Esophagus squamous epithelium (tissue), 5 donors: Measurements from ENCODE around the gene PKN3. TPM values are rescaled to one million over a fixed set of nuclear protein-coding genes. Genes with fewer than 3 reads are reported as not detected.

Source experiments
- DNase-seq: peaks from one replicate; lab custom pipeline; 2025; lab: John Stamatoyannopoulos, UW
- H3K27ac ChIP-seq, 4 donors: fragments of 200-600 bp; sonication (generic); one replicate each; pipeline ENCODE4 v1.5.1; 2016 to 2019; ENCODE audit warnings: mild to moderate bottlenecking in 1 of 4
- H3K27me3 ChIP-seq, 4 donors: fragments of 200-600 bp; sonication (generic); 1 replicate in 3 of 4; 2 replicates in 1 of 4; pipeline versions ENCODE4 v1.5.1 to v1.6.0; 2017 to 2021; ENCODE audit warnings: antibody characterized with exemption in 1 of 4
- H3K36me3 ChIP-seq, 3 donors: fragments of 200-600 bp; sonication (generic); one replicate each; pipeline ENCODE4 v1.5.1; 2016 to 2019
- H3K4me1 ChIP-seq, 3 donors: fragments of 200-600 bp; sonication (generic); one replicate each; pipeline ENCODE4 v1.5.1; 2017 to 2019
- H3K4me3 ChIP-seq, 4 donors: fragments of 200-600 bp; sonication (generic); 1 replicate in 3 of 4; 2 replicates in 1 of 4; pipeline ENCODE4 v1.5.1; 2016 to 2019; ENCODE audit warnings: mild to moderate bottlenecking in 2 of 4, moderate library complexity in 1 of 4
- H3K9me3 ChIP-seq, 3 donors: fragments of 200-600 bp; sonication (generic); one replicate each; pipeline ENCODE4 v1.5.1; 2016 to 2019
- CTCF ChIP-seq, 6 experiments: fragments of 450-650 bp in 4 of 6; fragments of 200-600 bp in 2 of 6; sonication (generic) in 2 of 6; IDR thresholded peaks; one replicate each; pipeline ENCODE4 v1.5.1; 2016 to 2019; ENCODE audit warnings: antibody characterized with exemption in 6 of 6, mild to moderate bottlenecking in 4 of 6, moderate library complexity in 4 of 6
- POLR2A ChIP-seq, 4 donors: fragments of 450-650 bp; IDR thresholded peaks; one replicate each; pipeline ENCODE4 v1.6.1; 2017; ENCODE audit warnings: antibody characterized with exemption in 4 of 4, mild to moderate bottlenecking in 4 of 4, moderate library complexity in 3 of 4
- WGBS, 2 donors: methylation state at CpG; one replicate each; pipeline ENCODE4 v1.1.5; 2018; 5-methylcytosine and 5-hydroxymethylcytosine counted together
- intact Hi-C: fragments of 100-400 bp; cut with DNase I; formaldehyde crosslinking; loops from one replicate; pipeline ENCODE4 v1.15.0; 2022
- small RNA-seq, 4 donors: library from RNA; depleted of rRNA; stranded (forward); fragments of <200 nt; gene quantifications; one replicate each; pipeline ENCODE3, GENCODE V24; 2016
- total RNA-seq, 4 donors: library from RNA; depleted of rRNA; stranded (reverse); fragments of >200 nt; gene quantifications; one replicate each; pipeline ENCODE4 v1.1.0, GENCODE V29; 2016
- donor health status: DM: yes; HTN: yes; CAD: no.

The PKN3 gene
- total RNA-seq, 4 donors from 2014 or later = 2.3 to 6.2 (median 3.2) TPM

GRCh38 chr9:128762671-128763449 is 60.6 kb downstream of the PKN3 start:
- TF ChIP-seq CTCF (IDR thresholded peaks at IDR 0.05) = no peak
- no peak for TF ChIP-seq POLR2A (IDR thresholded peaks at IDR 0.05)
- no peak overlapping the region for H3K27ac ChIP-seq
- no peak for DNase-seq
- intact Hi-C loops = no loop called here
- peaks cover 0 to 6% (median 0%) of the 10 kb centered on the region in 3 donors for H3K4me1 ChIP-seq
- peaks cover 0 to 31% (median 0%) of the 10 kb centered on the region in 3 donors for H3K36me3 ChIP-seq
- H3K9me3 ChIP-seq = no peaks in the 10 kb centered on the region
- 72 to 75% methylated on average over 7 to 9 of the region's 9 CpGs for WGBS, 2 donors
- no peak overlapping the region for H3K4me3 ChIP-seq
- H3K27me3 ChIP-seq = no peaks in the 10 kb centered on the region

GRCh38 chr9:128764361-128764760 is 62.1 kb downstream of the PKN3 start:
- Histone ChIP-seq H3K9me3 (no peaks in the 10 kb centered on the region), H3K27ac (no peak overlapping the region), H3K4me1 (peaks cover 0 to 16% (median 0%) of the 10 kb centered on the region in 3 donors), H3K27me3 (no peaks in the 10 kb centered on the region), H3K36me3 (peaks cover 0 to 35% (median 0%) of the 10 kb centered on the region in 3 donors), H3K4me3 (no peak overlapping the region)
- DNase-seq = no peak
- TF ChIP-seq CTCF (IDR thresholded peaks at IDR 0.05) = no peak
- no peak for TF ChIP-seq POLR2A (IDR thresholded peaks at IDR 0.05)
- intact Hi-C loops = no loop called here
- WGBS, 2 donors = 73 to 81% methylated on average over 3 to 4 of the region's 6 CpGs

GRCh38 chr9:128765499-128765898 is 63.2 kb downstream of the PKN3 start:
- no peak overlapping the region for H3K4me3 ChIP-seq
- no peak overlapping the region for H3K27ac ChIP-seq
- DNase-seq = no peak
- no peaks in the 10 kb centered on the region for H3K27me3 ChIP-seq
- intact Hi-C loops = no loop called here
- WGBS, 2 donors = 65 to 72% methylated on average over 3 of the region's 3 CpGs
- no peaks in the 10 kb centered on the region for H3K9me3 ChIP-seq
- H3K4me1 ChIP-seq = peaks cover 7 to 28% (median 8%) of the 10 kb centered on the region in 3 donors
- no peak for TF ChIP-seq POLR2A (IDR thresholded peaks at IDR 0.05)
- no peak for TF ChIP-seq CTCF (IDR thresholded peaks at IDR 0.05)
- peaks cover 0 to 35% (median 0%) of the 10 kb centered on the region in 3 donors for H3K36me3 ChIP-seq

- 80 to 82% methylated on average over 6 of the region's 6 CpGs for WGBS, 2 donors
- Histone ChIP-seq H3K4me1 (peaks cover 17 to 37% (median 22%) of the 10 kb centered on the region in 3 donors), H3K27ac (no peak overlapping the region), H3K36me3 (peaks cover 0 to 34% (median 0%) of the 10 kb centered on the region in 3 donors), H3K4me3 (no peak overlapping the region), H3K9me3 (no peaks in the 10 kb centered on the region), H3K27me3 (no peaks in the 10 kb centered on the region)
- TF ChIP-seq CTCF (IDR thresholded peaks at IDR 0.05) = no peak
- intact Hi-C loops = no loop called here
- DNase-seq = no peak
Measured at GRCh38 chr9:128768606-128769005, 66.3 kb downstream of the PKN3 start.

Small RNA genes within 50 kb of the gene (small RNA-seq; reads per million reads assigned to genes)
- gene RF00017 (0 reads per million in 4 donors), gene RN7SL560P (0 reads per million in 4 donors)

Other genes with a start within 250 kb of the PKN3 start
- 10 to 100 TPM; 13.2 to 28.0 (median 19.8) TPM for gene ODF2, start 246.5 kb upstream of the PKN3 start, total RNA-seq
- 10 to 100 TPM; 21.4 to 31.2 (median 24.4) TPM for gene GLE1, start 197.8 kb upstream of the PKN3 start, total RNA-seq
- 100 to 1,000 TPM in 3 of 4 donors, 10 to 100 TPM in 1; 97.8 to 233 (median 160) TPM for gene SPTAN1, start 149.9 kb upstream of the PKN3 start, total RNA-seq
- gene DYNC2I2, start 45.7 kb upstream of the PKN3 start, total RNA-seq = 10 to 100 TPM; 39.7 to 65.9 (median 54.4) TPM
- gene SET, start 13.3 kb upstream of the PKN3 start, total RNA-seq = 100 to 1,000 TPM in 3 of 4 donors, 10 to 100 TPM in 1; 83.5 to 253 (median 215) TPM
- gene ZDHHC12, start 21.6 kb downstream of the PKN3 start, total RNA-seq = 10 to 100 TPM; 51.5 to 99.4 (median 77.1) TPM
- gene ZER1, start 69.4 kb downstream of the PKN3 start, total RNA-seq = 10 to 100 TPM; 20.1 to 51.4 (median 29.0) TPM
- gene TBC1D13, start 84.8 kb downstream of the PKN3 start, total RNA-seq = 10 to 100 TPM in 3 of 4 donors, 1 to 10 TPM in 1; 9.6 to 17.9 (median 16.7) TPM
- 10 to 100 TPM; 21.2 to 40.1 (median 36.5) TPM for gene ENDOG, start 116.0 kb downstream of the PKN3 start, total RNA-seq
- 10 to 100 TPM; 14.0 to 29.2 (median 20.5) TPM for gene SPOUT1, start 127.3 kb downstream of the PKN3 start, total RNA-seq
- 1 to 10 TPM; 4.0 to 9.4 (median 5.7) TPM for gene KYAT1, start 179.4 kb downstream of the PKN3 start, total RNA-seq
- 100 to 1,000 TPM in 3 of 4 donors, 10 to 100 TPM in 1; 70.0 to 153 (median 122) TPM for gene LRRC8A, start 179.6 kb downstream of the PKN3 start, total RNA-seq
- 10 to 100 TPM in 3 of 4 donors, 1 to 10 TPM in 1; 3.7 to 34.0 (median 23.0) TPM for gene PHYHD1, start 218.5 kb downstream of the PKN3 start, total RNA-seq
- gene DOLK, start 245.1 kb downstream of the PKN3 start, total RNA-seq = 10 to 100 TPM; 12.8 to 21.2 (median 16.2) TPM
- gene NUP188, start 245.2 kb downstream of the PKN3 start, total RNA-seq = 10 to 100 TPM; 61.0 to 78.6 (median 67.1) TPM